Measurements from ENCODE around the gene MCU. TPM values are rescaled to one million over a fixed set of nuclear protein-coding genes. Genes with fewer than 3 reads are reported as not detected.

Gene MCU
- total and polyA plus RNA-seq, 2 of the 8 experiments (the other 6 are each of a cell fraction or from before 2014, with no cell fraction given) = 51.6 to 62.2 TPM

DNA sequence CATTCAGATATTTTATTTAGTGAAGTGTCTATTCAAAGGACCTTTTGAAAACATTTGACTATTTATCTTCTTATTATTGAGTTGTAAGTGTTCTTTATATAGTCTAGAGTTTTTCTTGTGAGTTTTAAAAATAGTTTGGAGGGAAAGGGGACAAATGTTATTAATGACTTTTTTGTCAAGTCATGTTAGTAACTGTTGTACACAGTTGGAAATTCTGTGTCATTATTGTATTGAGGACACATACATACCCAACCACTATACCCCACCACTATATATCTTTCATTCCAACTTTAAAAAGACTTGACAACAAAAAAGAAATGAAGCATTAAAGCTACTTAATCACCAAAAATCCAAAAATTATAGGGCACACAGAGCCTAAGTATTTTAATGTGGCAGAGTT lies 148.4 kb downstream of the MCU start:
- H4K20me1 ChIP-seq (replicated peaks in 1 of 2; ENCODE audit: control insufficient read depth in 1 of 2, insufficient read depth in 2 of 2, low read length in 2 of 2) = no peaks in the 10 kb centered on the region
- no peak overlapping the region for H4K5ac ChIP-seq (ENCODE audit: insufficient read length, low read depth, low read length)
- no peak overlapping the region for H3K18ac ChIP-seq (ENCODE audit: extremely low read depth, low read length)
- no peak overlapping the region for H3K4me2 ChIP-seq (ENCODE audit: insufficient read depth in 1 of 2, low read depth in 2 of 2, low read length in 2 of 2)
- no peak overlapping the region for H2BK20ac ChIP-seq (ENCODE audit: low read length)
- no peak overlapping the region for H3K23ac ChIP-seq (ENCODE audit: insufficient read length)
- no peak overlapping the region for H2BK120ac ChIP-seq (replicated peaks; ENCODE audit: low read depth, low read length)
- no peak overlapping the region for H3K56ac ChIP-seq (replicated peaks; ENCODE audit: insufficient read length, low read depth, low read length)
- no peak overlapping the region for H3K14ac ChIP-seq (ENCODE audit: insufficient read length)
- no peaks in the 10 kb centered on the region for H3K9me3 ChIP-seq (ENCODE audit: insufficient read depth in 2 of 2, low read depth in 1 of 2, low read length in 1 of 2)
- no peaks in the 10 kb centered on the region for H3K27me3 ChIP-seq (replicated peaks in 1 of 4; ENCODE audit: control insufficient read depth in 3 of 4, extremely low read depth in 1 of 4, insufficient read depth in 3 of 4, low read length in 3 of 4)
- no peak for DNase-seq (ENCODE audit: low read depth in 1 of 2, low spot score in 2 of 2)
- TF ChIP-seq CBX5 (IDR thresholded peaks at IDR 0.05; ENCODE audit: low read depth, low read length) = no peak
- no peak for TF ChIP-seq POLR2AphosphoS5 (IDR thresholded peaks at IDR 0.05; ENCODE audit: low read depth, low read length)
- TF ChIP-seq JUND (IDR thresholded peaks at IDR 0.05; ENCODE audit: low read length) = no peak
- TF ChIP-seq ZNF274 (IDR thresholded peaks at IDR 0.05; ENCODE audit: borderline replicate concordance, extremely low read depth, low read length) = no peak
- TF ChIP-seq EZH2 (IDR thresholded peaks at IDR 0.05; ENCODE audit: low read depth, low read length, severe bottlenecking) = no peak
- TF ChIP-seq, protein P1, sequence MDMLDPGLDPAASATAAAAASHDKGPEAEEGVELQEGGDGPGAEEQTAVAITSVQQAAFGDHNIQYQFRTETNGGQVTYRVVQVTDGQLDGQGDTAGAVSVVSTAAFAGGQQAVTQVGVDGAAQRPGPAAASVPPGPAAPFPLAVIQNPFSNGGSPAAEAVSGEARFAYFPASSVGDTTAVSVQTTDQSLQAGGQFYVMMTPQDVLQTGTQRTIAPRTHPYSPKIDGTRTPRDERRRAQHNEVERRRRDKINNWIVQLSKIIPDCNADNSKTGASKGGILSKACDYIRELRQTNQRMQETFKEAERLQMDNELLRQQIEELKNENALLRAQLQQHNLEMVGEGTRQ (IDR thresholded peaks at IDR 0.05; ENCODE audit: low read length) = no peak
- no peak for TF ChIP-seq SP1 (IDR thresholded peaks at IDR 0.05; ENCODE audit: low read depth, low read length)
- TF ChIP-seq, protein P2, sequence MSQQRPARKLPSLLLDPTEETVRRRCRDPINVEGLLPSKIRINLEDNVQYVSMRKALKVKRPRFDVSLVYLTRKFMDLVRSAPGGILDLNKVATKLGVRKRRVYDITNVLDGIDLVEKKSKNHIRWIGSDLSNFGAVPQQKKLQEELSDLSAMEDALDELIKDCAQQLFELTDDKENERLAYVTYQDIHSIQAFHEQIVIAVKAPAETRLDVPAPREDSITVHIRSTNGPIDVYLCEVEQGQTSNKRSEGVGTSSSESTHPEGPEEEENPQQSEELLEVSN (IDR thresholded peaks at IDR 0.05) = no peak
- TF ChIP-seq SRF (IDR thresholded peaks at IDR 0.05; ENCODE audit: low read depth, low read length) = no peak
- no peak for TF ChIP-seq RBBP5 (IDR thresholded peaks at IDR 0.05; ENCODE audit: borderline replicate concordance, low read depth, low read length)
- no peak for TF ChIP-seq KDM4A (IDR thresholded peaks at IDR 0.05; ENCODE audit: low read depth, low read length, severe bottlenecking)
- TF ChIP-seq HDAC6 (IDR thresholded peaks at IDR 0.05; ENCODE audit: low read depth, low read length) = no peak
- H3K36me3 ChIP-seq (ENCODE audit: control insufficient read depth in 2 of 4, insufficient read depth in 4 of 4, low read length in 3 of 4) = peaks cover 0 to 3% (median 0%) of the 10 kb centered on the region in 4 experiments; a peak in 1 of 8 replicates
- H3K23me2 ChIP-seq (ENCODE audit: low read depth, low read length) = no peaks in the 10 kb centered on the region
- no peak overlapping the region for H2BK12ac ChIP-seq (ENCODE audit: low read depth, low read length)
- CTCF ChIA-PET (ENCODE audit: partially characterized antibody) = interaction anchor here (0.6 kb wide), 2 partner anchors 96 to 757 kb away, joined by 3 to 4 read pairs; no protein-coding TSS in a partner anchor
- no peaks in the 10 kb centered on the region; a peak in 1 of 7 replicates for H3K4me1 ChIP-seq (replicated peaks in 1 of 4; ENCODE audit: control insufficient read depth in 3 of 4, insufficient read depth in 4 of 4, low read length in 3 of 4)
- no peak overlapping the region for H3K4me3 ChIP-seq (ENCODE audit: extremely low read depth in 1 of 4, insufficient read depth in 2 of 4, low read depth in 3 of 4, low read length in 4 of 4)
- H4K91ac ChIP-seq (replicated peaks; ENCODE audit: insufficient read length, low read length) = no peak overlapping the region
- POLR2A ChIA-PET (ENCODE audit: partially characterized antibody) = no interaction called here
- H2BK15ac ChIP-seq (ENCODE audit: low read length) = no peak overlapping the region
- H3K9ac ChIP-seq (replicated peaks in 1 of 4; ENCODE audit: extremely low read depth in 1 of 4, low read depth in 3 of 4, low read length in 3 of 4) = no peak overlapping the region
- H2AFZ ChIP-seq (ENCODE audit: low read length) = no peak overlapping the region
- no peak overlapping the region for H2BK5ac ChIP-seq (ENCODE audit: low read depth, low read length)
- no peak for FAIRE-seq
- no peak overlapping the region for H4K8ac ChIP-seq (ENCODE audit: extremely low read depth, insufficient read depth, low read length)
- no peak overlapping the region for H2AK5ac ChIP-seq (ENCODE audit: low read depth, low read length)
- no peak overlapping the region for H3K27ac ChIP-seq (ENCODE audit: low read depth, low read length)
- no peak overlapping the region for H3K4ac ChIP-seq (replicated peaks; ENCODE audit: insufficient read length, low read depth, low read length)
- H3K79me2 ChIP-seq (ENCODE audit: control insufficient read depth in 1 of 2, insufficient read depth in 2 of 2, low read length in 2 of 2) = no peaks in the 10 kb centered on the region
- H3K79me1 ChIP-seq (ENCODE audit: low read depth, low read length) = no peaks in the 10 kb centered on the region
